A204.1 (cell line): ENCODE data around the gene CCDC134.
"Not testable (repeated sequence)": the region's sequence is repeated elsewhere in the genome, so short reads cannot be mapped to it uniquely, and the experiment has no call there.

Experiments
- FAIRE-seq: peaks from 2 replicates; lab custom pipeline; 2012; peaks lifted over from hg19 to GRCh38; lab: Jason Lieb, UNC

The CCDC134 gene

GRCh38 chr22:41844513-41844912 is 44.0 kb downstream of the CCDC134 start:
- no peak for FAIRE-seq

GRCh38 chr22:41845380-41846267 is 45.1 kb downstream of the CCDC134 start:
- FAIRE-seq, result no peak

- no peak for FAIRE-seq
Measured at GRCh38 chr22:41846268-41846987, 45.9 kb downstream of the CCDC134 start.

GRCh38 chr22:41847300-41847699 is 46.8 kb downstream of the CCDC134 start:
- FAIRE-seq, result no peak

GRCh38 chr22:41848468-41848867 is 48.0 kb downstream of the CCDC134 start:
- no peak for FAIRE-seq

GRCh38 chr22:41856469-41856868 is 56.0 kb downstream of the CCDC134 start:
- no peak for FAIRE-seq

- FAIRE-seq, result no peak
Measured at GRCh38 chr22:41857155-41857859, 56.8 kb downstream of the CCDC134 start.

GRCh38 chr22:41857860-41858199 is 57.4 kb downstream of the CCDC134 start:
- FAIRE-seq, result no peak

- no peak for FAIRE-seq
Measured at GRCh38 chr22:41862160-41862529, 61.7 kb downstream of the CCDC134 start.

GRCh38 chr22:41862530-41863266 is 62.2 kb downstream of the CCDC134 start:
- FAIRE-seq, result no peak

GRCh38 chr22:41863472-41863871 is 63.0 kb downstream of the CCDC134 start:
- FAIRE-seq, result no peak

- no peak for FAIRE-seq
Measured at GRCh38 chr22:41868556-41868955, 68.1 kb downstream of the CCDC134 start.

- not testable (repeated sequence) for FAIRE-seq
Measured at GRCh38 chr22:41870081-41870480, 69.6 kb downstream of the CCDC134 start.

- FAIRE-seq, result no peak
Measured at GRCh38 chr22:41870786-41871185, 70.3 kb downstream of the CCDC134 start.

GRCh38 chr22:41873391-41873790 is 72.9 kb downstream of the CCDC134 start:
- no peak for FAIRE-seq

GRCh38 chr22:41874090-41874489 is 73.6 kb downstream of the CCDC134 start:
- FAIRE-seq, result no peak

- no peak for FAIRE-seq
Measured at GRCh38 chr22:41875531-41876270, 75.2 kb downstream of the CCDC134 start.
